Measurements from ENCODE around the gene PTMA. TPM values are rescaled to one million over a fixed set of nuclear protein-coding genes. Genes with fewer than 3 reads are reported as not detected.

Gene PTMA, protein sequence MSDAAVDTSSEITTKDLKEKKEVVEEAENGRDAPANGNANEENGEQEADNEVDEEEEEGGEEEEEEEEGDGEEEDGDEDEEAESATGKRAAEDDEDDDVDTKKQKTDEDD
- total RNA-seq: 1,000 to 10,000 TPM; 1,522 to 1,526 TPM

DNA sequence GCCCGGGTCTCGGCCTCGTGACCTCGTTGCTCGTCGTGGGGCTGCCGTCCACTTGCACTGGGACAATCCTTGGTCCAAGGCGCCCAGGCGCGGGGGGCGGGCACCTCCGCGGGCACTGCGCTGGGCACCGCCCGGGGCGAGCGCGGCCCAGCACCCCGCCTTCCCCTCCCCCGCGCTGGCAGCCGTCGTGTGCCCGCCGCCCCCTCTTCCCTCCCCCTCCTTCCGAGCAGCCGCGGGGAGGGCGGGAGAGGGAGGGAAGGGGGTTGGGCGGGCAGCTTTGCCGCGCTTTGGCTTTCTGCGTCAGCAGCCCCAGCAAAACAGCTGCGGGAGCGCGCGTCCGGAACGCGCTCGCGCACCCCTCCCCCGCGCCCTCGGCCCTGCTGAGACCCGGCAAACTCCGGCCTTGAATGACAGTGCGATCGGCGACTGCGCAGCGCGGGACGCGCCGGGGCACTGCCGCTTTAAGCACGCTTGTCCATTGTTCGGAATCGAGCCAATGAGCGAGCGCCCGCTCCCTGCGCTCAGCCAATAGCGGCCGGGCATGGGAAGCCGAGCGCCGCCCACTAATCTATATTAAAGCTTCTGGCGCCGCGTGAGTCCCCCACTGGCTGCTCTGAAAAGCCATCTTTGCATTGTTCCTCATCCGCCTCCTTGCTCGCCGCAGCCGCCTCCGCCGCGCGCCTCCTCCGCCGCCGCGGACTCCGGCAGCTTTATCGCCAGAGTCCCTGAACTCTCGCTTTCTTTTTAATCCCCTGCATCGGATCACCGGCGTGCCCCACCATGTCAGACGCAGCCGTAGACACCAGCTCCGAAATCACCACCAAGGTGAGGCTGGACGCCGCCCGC, at the start of gene PTMA:
Gene PTMA, plus strand, starts transcription at position 599 of the 846 bp plus-strand sequence. Its CDS starts 182 bp downstream, at position 781.

Other genes with a start within 250 kb of the PTMA start
- gene NCL, start 244.0 kb upstream of the PTMA start, total RNA-seq: 100 to 1,000 TPM; 508 to 517 TPM
- gene NMUR1, start 178.1 kb upstream of the PTMA start, total RNA-seq: under 1 TPM; 0.76 to 0.89 TPM
- gene TEX44, start 115.7 kb upstream of the PTMA start, total RNA-seq: not detected
- 10 to 100 TPM; 26.8 to 28.3 TPM for gene PDE6D, start 72.8 kb downstream of the PTMA start, total RNA-seq
- gene COPS7B, start 77.9 kb downstream of the PTMA start, total RNA-seq: 10 to 100 TPM; 39.0 to 40.8 TPM
- gene NPPC, start 217.9 kb downstream of the PTMA start, total RNA-seq: under 1 TPM in 1 of 2 experiments, not detected in 1; 0.33 TPM